Ascending aorta (tissue), 2 donors: Measurements from ENCODE around the gene GNA12. TPM values are rescaled to one million over a fixed set of nuclear protein-coding genes. Genes with fewer than 3 reads are reported as not detected.

Experiments used
- DNase-seq, 2 donors: peaks; one replicate each; pipeline ENCODE4 v3.0.0-alpha.2; 2019; ENCODE audit warnings: low spot score in 2 of 2
- H3K27ac ChIP-seq, 2 donors: fragments of 200-600 bp; sonication (generic); one replicate each; pipeline ENCODE4 v1.5.1; 2016 to 2017; ENCODE audit warnings: mild to moderate bottlenecking in 1 of 2
- H3K27me3 ChIP-seq: fragments of 200-600 bp; sonication (generic); one replicate; pipeline ENCODE4 v1.5.1; 2017
- H3K36me3 ChIP-seq, 2 donors: fragments of 200-600 bp; sonication (generic); one replicate each; pipeline ENCODE4 v1.5.1; 2016
- H3K4me1 ChIP-seq, 2 donors: fragments of 200-600 bp; sonication (generic); one replicate each; pipeline ENCODE4 v1.5.1; 2016 to 2017; ENCODE audit warnings: mild to moderate bottlenecking in 1 of 2
- H3K4me3 ChIP-seq, 2 donors: fragments of 200-600 bp; sonication (generic); one replicate each; pipeline ENCODE4 v1.5.1; 2016 to 2017; ENCODE audit warnings: mild to moderate bottlenecking in 1 of 2
- H3K9me3 ChIP-seq, 2 donors: fragments of 200-600 bp; sonication (generic); one replicate each; pipeline ENCODE4 v1.5.1; 2016
- intact Hi-C: fragments of 100-400 bp; cut with DNase I; formaldehyde crosslinking; loops from one replicate; pipeline ENCODE4 v1.15.1; 2023
- total RNA-seq: library from RNA; depleted of rRNA; stranded (reverse); fragments of >200 nt; gene quantifications from one replicate; pipeline ENCODE4 v1.1.0, GENCODE V29; 2016
- TF ChIP-seq, protein P1 (sequence below), 3 experiments: fragments of 200-600 bp in 2 of 3; fragments of 450-650 bp in 1 of 3; sonication (generic) in 2 of 3; IDR thresholded peaks; one replicate each; pipeline ENCODE4 v1.5.1; 2016 to 2019; ENCODE audit warnings: antibody characterized with exemption in 3 of 3, mild to moderate bottlenecking in 1 of 3, moderate library complexity in 1 of 3

The GNA12 gene
- total RNA-seq, 1 donor from 2014 or later, result 61.0 TPM

DNA sequence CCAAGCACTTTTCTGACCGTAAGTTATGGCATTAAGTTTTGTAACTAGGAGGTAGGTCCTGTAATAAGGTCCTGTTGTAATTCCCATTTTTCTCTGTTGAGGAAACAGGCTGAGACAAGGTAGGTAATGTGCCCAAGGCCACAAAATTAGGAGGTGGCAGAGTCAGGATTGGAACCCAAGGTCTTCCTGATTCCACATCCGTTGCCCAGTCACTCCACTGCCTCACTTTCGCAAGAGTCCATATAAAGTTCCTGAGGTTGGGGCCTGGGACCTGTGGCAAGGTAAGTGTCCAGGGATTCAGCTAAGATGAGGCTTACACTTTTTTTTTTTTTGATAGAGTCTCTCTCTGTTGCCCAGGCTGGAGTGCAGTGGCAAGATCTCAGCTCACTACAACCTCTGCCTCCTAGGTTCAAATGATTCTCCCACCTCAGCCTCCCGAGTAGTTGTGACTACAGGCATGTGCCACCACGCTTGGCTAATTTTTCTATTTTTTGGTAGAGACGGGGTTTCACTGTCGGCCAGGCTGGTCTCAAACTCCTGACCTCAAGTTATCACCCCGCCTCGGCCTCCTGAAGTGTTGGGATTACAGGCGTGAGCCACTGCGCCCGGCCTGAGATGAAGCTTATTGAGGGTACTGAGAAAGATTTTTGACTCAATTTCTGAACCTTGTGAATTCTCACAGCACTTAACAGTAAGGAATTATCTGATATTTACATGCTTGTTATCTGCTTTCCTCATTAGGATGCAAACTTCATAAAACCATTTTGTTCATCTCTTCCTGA is 20.3 kb upstream of the GNA12 start:
- Histone ChIP-seq H3K4me3 (peak overlapping the region in 1 of 2 donors; percentile 50), H3K36me3 (no peaks in the 10 kb centered on the region), H3K4me1 (peaks cover 15 to 29% of the 10 kb centered on the region in 2 donors), H3K27me3 (no peaks in the 10 kb centered on the region), H3K27ac (peak overlapping the region; percentile 89 to 98), H3K9me3 (no peaks in the 10 kb centered on the region)
- intact Hi-C loops, result loop anchor here (2.0 to 10.0 kb wide), 4 partner anchors 107 to 1880 kb away; partner anchors contain the start of gene TTYH3
- TF ChIP-seq, protein P1, sequence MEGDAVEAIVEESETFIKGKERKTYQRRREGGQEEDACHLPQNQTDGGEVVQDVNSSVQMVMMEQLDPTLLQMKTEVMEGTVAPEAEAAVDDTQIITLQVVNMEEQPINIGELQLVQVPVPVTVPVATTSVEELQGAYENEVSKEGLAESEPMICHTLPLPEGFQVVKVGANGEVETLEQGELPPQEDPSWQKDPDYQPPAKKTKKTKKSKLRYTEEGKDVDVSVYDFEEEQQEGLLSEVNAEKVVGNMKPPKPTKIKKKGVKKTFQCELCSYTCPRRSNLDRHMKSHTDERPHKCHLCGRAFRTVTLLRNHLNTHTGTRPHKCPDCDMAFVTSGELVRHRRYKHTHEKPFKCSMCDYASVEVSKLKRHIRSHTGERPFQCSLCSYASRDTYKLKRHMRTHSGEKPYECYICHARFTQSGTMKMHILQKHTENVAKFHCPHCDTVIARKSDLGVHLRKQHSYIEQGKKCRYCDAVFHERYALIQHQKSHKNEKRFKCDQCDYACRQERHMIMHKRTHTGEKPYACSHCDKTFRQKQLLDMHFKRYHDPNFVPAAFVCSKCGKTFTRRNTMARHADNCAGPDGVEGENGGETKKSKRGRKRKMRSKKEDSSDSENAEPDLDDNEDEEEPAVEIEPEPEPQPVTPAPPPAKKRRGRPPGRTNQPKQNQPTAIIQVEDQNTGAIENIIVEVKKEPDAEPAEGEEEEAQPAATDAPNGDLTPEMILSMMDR (IDR thresholded peaks at IDR 0.05), result no peak
- DNase-seq, result no peak

DNA sequence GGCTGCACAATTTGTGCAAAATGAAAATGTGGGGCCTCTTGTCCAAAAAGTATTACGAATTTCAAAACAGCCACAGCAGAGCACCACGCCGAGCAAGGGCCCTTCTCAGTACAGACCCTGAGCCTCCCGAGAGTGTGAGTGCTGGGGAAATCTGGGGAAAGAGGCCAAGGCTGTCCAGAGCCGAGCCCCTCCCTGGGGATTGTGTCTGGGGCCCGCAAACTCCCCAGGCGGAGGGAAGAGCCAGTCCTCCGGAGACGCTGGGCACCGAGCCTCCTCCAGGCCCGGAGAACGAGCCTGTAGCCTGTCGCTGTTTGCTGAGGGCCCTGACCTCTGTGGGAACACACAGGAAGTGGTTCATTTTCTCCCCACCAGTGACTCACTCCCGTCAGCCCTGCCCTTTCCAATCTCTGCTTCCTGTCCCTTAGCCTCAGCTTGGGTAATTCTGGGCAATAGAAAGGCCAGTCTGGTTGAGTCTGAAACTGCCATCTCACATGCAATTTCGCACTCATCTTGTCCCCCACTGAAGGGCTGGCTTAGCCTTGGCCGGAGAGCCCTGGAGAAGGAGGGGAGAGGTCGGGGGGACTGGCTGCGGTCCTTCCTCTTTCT is 19.5 kb upstream of the GNA12 start:
- peak; percentile 76 to 95 for DNase-seq
- Histone ChIP-seq H3K27ac (peak overlapping the region; percentile 89 to 98), H3K4me3 (peak overlapping the region in 1 of 2 donors; percentile 50), H3K27me3 (no peaks in the 10 kb centered on the region), H3K4me1 (peaks cover 15 to 29% of the 10 kb centered on the region in 2 donors), H3K9me3 (no peaks in the 10 kb centered on the region), H3K36me3 (no peaks in the 10 kb centered on the region)
- intact Hi-C loops, result loop anchor here (1.0 to 10.0 kb wide), 6 partner anchors 19 to 1881 kb away; partner anchors contain the start of genes GNA12 and TTYH3
- TF ChIP-seq, protein P1 (IDR thresholded peaks at IDR 0.05), result no peak

GRCh38 chr7:2862831-2863361 is 18.8 kb upstream of the GNA12 start:
- peak overlapping the region in 1 of 2 donors; percentile 50 for H3K4me3 ChIP-seq
- intact Hi-C loops, result loop anchor here (1.0 to 10.0 kb wide), 5 partner anchors 19 to 1882 kb away; partner anchors contain the start of genes GNA12 and TTYH3
- H3K4me1 ChIP-seq, result peaks cover 15 to 29% of the 10 kb centered on the region in 2 donors
- peak overlapping the region; percentile 89 to 98 for H3K27ac ChIP-seq
- no peaks in the 10 kb centered on the region for H3K9me3 ChIP-seq
- TF ChIP-seq, protein P1 (IDR thresholded peaks at IDR 0.05), result no peak
- H3K36me3 ChIP-seq, result no peaks in the 10 kb centered on the region
- H3K27me3 ChIP-seq, result no peaks in the 10 kb centered on the region
- DNase-seq, result peak in 1 of 2 donors; percentile 68

DNA sequence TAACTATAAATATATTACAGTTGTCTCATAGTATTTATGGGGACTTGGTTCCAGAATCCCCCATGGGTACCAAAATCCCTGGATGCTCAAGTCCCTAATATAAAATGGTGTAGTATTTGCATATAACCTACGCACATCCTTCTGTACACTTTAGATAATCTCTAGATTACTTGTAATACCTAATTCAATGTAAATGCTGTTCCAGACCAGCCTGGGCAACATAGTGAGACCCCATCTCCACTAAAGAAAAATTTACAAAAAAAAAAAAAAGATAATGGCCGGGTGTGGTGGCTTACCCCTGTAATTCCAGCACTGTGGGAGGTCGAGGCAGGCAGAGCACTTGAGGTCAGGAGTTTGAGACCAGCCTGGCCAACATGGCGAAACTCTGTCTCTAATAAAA is 17.4 kb upstream of the GNA12 start:
- no peaks in the 10 kb centered on the region for H3K36me3 ChIP-seq
- intact Hi-C loops, result loop anchor here (5.0 to 10.0 kb wide), 3 partner anchors 104 to 1883 kb away; partner anchors contain the start of gene TTYH3
- no peak for DNase-seq
- peaks cover 15 to 29% of the 10 kb centered on the region in 2 donors for H3K4me1 ChIP-seq
- H3K4me3 ChIP-seq, result no peak overlapping the region
- peak overlapping the region in 1 of 2 donors; percentile 98 for H3K27ac ChIP-seq
- no peaks in the 10 kb centered on the region for H3K27me3 ChIP-seq
- no peaks in the 10 kb centered on the region for H3K9me3 ChIP-seq
- TF ChIP-seq, protein P1 (IDR thresholded peaks at IDR 0.05), result no peak

DNA sequence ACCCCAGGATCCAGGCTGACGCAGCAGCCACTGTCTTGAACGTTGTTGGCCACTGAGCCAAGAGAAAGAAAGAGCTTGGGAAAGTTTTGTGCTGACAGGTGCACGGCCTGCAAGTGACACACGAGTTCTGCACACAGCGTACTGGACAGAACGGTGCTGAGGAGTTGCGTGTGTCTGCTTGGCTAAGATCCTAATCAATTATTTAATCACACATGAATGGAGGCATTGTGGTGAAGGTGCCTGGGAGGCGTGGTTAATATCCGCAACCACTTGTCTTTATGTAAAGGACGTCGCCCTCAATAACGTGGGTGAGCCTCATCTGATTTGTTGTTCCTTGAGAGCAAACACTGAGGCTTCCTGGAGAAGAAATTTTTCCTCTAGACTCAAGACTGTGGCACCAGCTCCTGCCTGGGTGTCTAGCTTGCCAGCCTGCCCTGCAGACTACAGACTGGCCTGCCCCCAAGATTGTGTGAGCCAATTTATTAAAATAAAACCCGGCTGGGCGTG is 16.6 kb upstream of the GNA12 start:
- peak overlapping the region in 1 of 2 donors; percentile 53 for H3K27ac ChIP-seq

More for the DNA sequence above, 16.6 kb upstream of the GNA12 start:
- Histone ChIP-seq H3K4me3 (no peak overlapping the region), H3K27me3 (no peaks in the 10 kb centered on the region), H3K4me1 (peaks cover 15 to 29% of the 10 kb centered on the region in 2 donors), H3K36me3 (no peaks in the 10 kb centered on the region), H3K9me3 (no peaks in the 10 kb centered on the region)
- TF ChIP-seq, protein P1 (IDR thresholded peaks at IDR 0.05), result no peak
- intact Hi-C loops, result loop anchor here (5.0 to 10.0 kb wide), 3 partner anchors 103 to 1884 kb away; partner anchors contain the start of gene TTYH3
- DNase-seq, result no peak
